ENCODE measurements around the gene ACAT2.
"Not testable (repeated sequence)": the region's sequence is repeated elsewhere in the genome, so short reads cannot be mapped to it uniquely, and the experiment has no call there.

ACAT2 gene

GRCh38 chr6:159805440-159806020, 43.7 kb downstream of the ACAT2 start:
- Mint-ChIP-seq H3K36me3 (ENCODE audit: low read depth) (peaks cover 32% of the 10 kb centered on the region), H3K4me3 (no peak overlapping the region), H3K9me3 (no peaks in the 10 kb centered on the region), H3K4me1 (ENCODE audit: low read depth) (no peaks in the 10 kb centered on the region), H3K27ac (no peak overlapping the region), H3K27me3 (no peaks in the 10 kb centered on the region)
- no peak for DNase-seq

- Mint-ChIP-seq H3K4me3 (no peak overlapping the region), H3K36me3 (ENCODE audit: low read depth) (peaks cover 28% of the 10 kb centered on the region), H3K27ac (no peak overlapping the region), H3K9me3 (no peaks in the 10 kb centered on the region), H3K27me3 (no peaks in the 10 kb centered on the region), H3K4me1 (ENCODE audit: low read depth) (no peaks in the 10 kb centered on the region)
- DNase-seq = no peak
Observed at GRCh38 chr6:159806021-159806458, 44.2 kb downstream of the ACAT2 start.

GRCh38 chr6:159807150-159807858, 45.5 kb downstream of the ACAT2 start:
- peaks cover 28% of the 10 kb centered on the region for H3K36me3 Mint-ChIP-seq (ENCODE audit: low read depth)
- H3K4me1 Mint-ChIP-seq (ENCODE audit: low read depth) = no peaks in the 10 kb centered on the region
- DNase-seq = no peak
- H3K9me3 Mint-ChIP-seq = no peaks in the 10 kb centered on the region
- no peak overlapping the region for H3K27ac Mint-ChIP-seq
- H3K27me3 Mint-ChIP-seq = no peaks in the 10 kb centered on the region
- no peak overlapping the region for H3K4me3 Mint-ChIP-seq

- H3K36me3 Mint-ChIP-seq (ENCODE audit: low read depth) = peaks cover 28% of the 10 kb centered on the region
- DNase-seq = no peak
- no peaks in the 10 kb centered on the region for H3K27me3 Mint-ChIP-seq
- no peaks in the 10 kb centered on the region for H3K4me1 Mint-ChIP-seq (ENCODE audit: low read depth)
- H3K9me3 Mint-ChIP-seq = no peaks in the 10 kb centered on the region
- H3K4me3 Mint-ChIP-seq = no peak overlapping the region
- H3K27ac Mint-ChIP-seq = no peak overlapping the region
Observed at GRCh38 chr6:159808647-159809046, 46.8 kb downstream of the ACAT2 start.

- Mint-ChIP-seq H3K9me3 (no peaks in the 10 kb centered on the region), H3K4me3 (no peak overlapping the region), H3K27me3 (no peaks in the 10 kb centered on the region), H3K4me1 (ENCODE audit: low read depth) (no peaks in the 10 kb centered on the region), H3K36me3 (ENCODE audit: low read depth) (peaks cover 28% of the 10 kb centered on the region), H3K27ac (no peak overlapping the region)
- no peak for DNase-seq
Observed at GRCh38 chr6:159809149-159809548, 47.3 kb downstream of the ACAT2 start.

GRCh38 chr6:159813781-159814180, 51.9 kb downstream of the ACAT2 start:
- no peaks in the 10 kb centered on the region for H3K27me3 Mint-ChIP-seq
- H3K4me3 Mint-ChIP-seq = no peak overlapping the region
- H3K36me3 Mint-ChIP-seq (ENCODE audit: low read depth) = peaks cover 4% of the 10 kb centered on the region
- H3K9me3 Mint-ChIP-seq = no peaks in the 10 kb centered on the region
- H3K27ac Mint-ChIP-seq = no peak overlapping the region
- H3K4me1 Mint-ChIP-seq (ENCODE audit: low read depth) = no peaks in the 10 kb centered on the region
- DNase-seq = no peak

- H3K36me3 Mint-ChIP-seq (ENCODE audit: low read depth) = peaks cover 11% of the 10 kb centered on the region
- no peak overlapping the region for H3K4me3 Mint-ChIP-seq
- no peaks in the 10 kb centered on the region for H3K9me3 Mint-ChIP-seq
- no peak for DNase-seq
- H3K27ac Mint-ChIP-seq = no peak overlapping the region
- peaks cover 12% of the 10 kb centered on the region for H3K4me1 Mint-ChIP-seq (ENCODE audit: low read depth)
- no peaks in the 10 kb centered on the region for H3K27me3 Mint-ChIP-seq
Observed at GRCh38 chr6:159815410-159815809, 53.6 kb downstream of the ACAT2 start.

- peaks cover 11% of the 10 kb centered on the region for H3K36me3 Mint-ChIP-seq (ENCODE audit: low read depth)
- H3K27me3 Mint-ChIP-seq, DNase-seq, H3K9me3 Mint-ChIP-seq, H3K4me3 Mint-ChIP-seq, H3K27ac Mint-ChIP-seq: not testable (repeated sequence)
- peaks cover 15% of the 10 kb centered on the region for H3K4me1 Mint-ChIP-seq (ENCODE audit: low read depth)
Observed at GRCh38 chr6:159816775-159817174, 54.9 kb downstream of the ACAT2 start.

GRCh38 chr6:159817951-159818739, 56.3 kb downstream of the ACAT2 start:
- Mint-ChIP-seq H3K4me3 (no peak overlapping the region), H3K27me3 (no peaks in the 10 kb centered on the region), H3K4me1 (ENCODE audit: low read depth) (peaks cover 15% of the 10 kb centered on the region), H3K36me3 (ENCODE audit: low read depth) (peaks cover 11% of the 10 kb centered on the region), H3K9me3 (no peaks in the 10 kb centered on the region), H3K27ac (no peak overlapping the region)
- DNase-seq = no peak

- DNase-seq = no peak
- Mint-ChIP-seq H3K27me3 (no peaks in the 10 kb centered on the region), H3K4me3 (no peak overlapping the region), H3K27ac (no peak overlapping the region), H3K36me3 (ENCODE audit: low read depth) (peaks cover 11% of the 10 kb centered on the region), H3K9me3 (no peaks in the 10 kb centered on the region), H3K4me1 (ENCODE audit: low read depth) (peaks cover 15% of the 10 kb centered on the region)
Observed at GRCh38 chr6:159819098-159819497, 57.3 kb downstream of the ACAT2 start.

- peak overlapping the region; percentile 76 for H3K27ac Mint-ChIP-seq
- H3K36me3 Mint-ChIP-seq (ENCODE audit: low read depth) = peaks cover 11% of the 10 kb centered on the region
- H3K4me3 Mint-ChIP-seq = peak overlapping the region; percentile 15
- peaks cover 15% of the 10 kb centered on the region for H3K4me1 Mint-ChIP-seq (ENCODE audit: low read depth)
- H3K9me3 Mint-ChIP-seq = no peaks in the 10 kb centered on the region
- peak; percentile 47 for DNase-seq
- H3K27me3 Mint-ChIP-seq = no peaks in the 10 kb centered on the region
Observed at GRCh38 chr6:159819932-159820640, 58.2 kb downstream of the ACAT2 start.

- Mint-ChIP-seq H3K27me3 (no peaks in the 10 kb centered on the region), H3K36me3 (ENCODE audit: low read depth) (peaks cover 11% of the 10 kb centered on the region), H3K27ac (no peak overlapping the region), H3K4me3 (no peak overlapping the region), H3K9me3 (no peaks in the 10 kb centered on the region), H3K4me1 (ENCODE audit: low read depth) (peaks cover 15% of the 10 kb centered on the region)
- no peak for DNase-seq
Observed at GRCh38 chr6:159821122-159821521, 59.3 kb downstream of the ACAT2 start.

GRCh38 chr6:159821726-159822125, 59.9 kb downstream of the ACAT2 start:
- DNase-seq = no peak
- Mint-ChIP-seq H3K4me1 (ENCODE audit: low read depth) (peaks cover 15% of the 10 kb centered on the region), H3K27ac (no peak overlapping the region), H3K9me3 (no peaks in the 10 kb centered on the region), H3K36me3 (ENCODE audit: low read depth) (peaks cover 11% of the 10 kb centered on the region), H3K27me3 (no peaks in the 10 kb centered on the region), H3K4me3 (no peak overlapping the region)

GRCh38 chr6:159823953-159824352, 62.1 kb downstream of the ACAT2 start:
- Mint-ChIP-seq H3K4me3 (no peak overlapping the region), H3K27ac (no peak overlapping the region), H3K9me3 (no peaks in the 10 kb centered on the region), H3K4me1 (ENCODE audit: low read depth) (peaks cover 17% of the 10 kb centered on the region), H3K36me3 (ENCODE audit: low read depth) (peaks cover 10% of the 10 kb centered on the region), H3K27me3 (no peaks in the 10 kb centered on the region)
- no peak for DNase-seq

Measured in activated T-cell treated with anti-CD3 and anti-CD28 coated beads, Interleukin-2, amount 50 U/mL, for 24 hours (primary cell).